Endometrial microvascular endothelial cells (primary cell): ENCODE results near the gene FAM89B. TPM values are rescaled to one million over a fixed set of nuclear protein-coding genes. Genes with fewer than 3 reads are reported as not detected.
"Not testable (repeated sequence)": the region's sequence is repeated elsewhere in the genome, so short reads cannot be mapped to it uniquely, and the experiment has no call there.

Source experiments
- in situ Hi-C: cut with HindIII; loops from 2 replicates; pipeline ENCODE4 v1.10.0; 2017; ENCODE audit warnings: low sequenced_read_pairs, low pct_unique_long_range_greater_than_20kb; ENCODE audit errors: inconsistent ontology term
- total RNA-seq: library from RNA; depleted of rRNA; stranded (reverse); fragments of >200 nt; gene quantifications from one replicate; pipeline ENCODE4 v1.2.3, GENCODE V29; 2015; ENCODE audit errors: inconsistent ontology term

Gene FAM89B
- total RNA-seq: 34.1 TPM

- in situ Hi-C loops: no loop called here
Observed at GRCh38 chr11:65572356-65573051, at the start of gene FAM89B. Gene FAM89B, plus strand, starts transcription at chr11:65572538. Its CDS starts 132 bp downstream, at chr11:65572670.

DNA sequence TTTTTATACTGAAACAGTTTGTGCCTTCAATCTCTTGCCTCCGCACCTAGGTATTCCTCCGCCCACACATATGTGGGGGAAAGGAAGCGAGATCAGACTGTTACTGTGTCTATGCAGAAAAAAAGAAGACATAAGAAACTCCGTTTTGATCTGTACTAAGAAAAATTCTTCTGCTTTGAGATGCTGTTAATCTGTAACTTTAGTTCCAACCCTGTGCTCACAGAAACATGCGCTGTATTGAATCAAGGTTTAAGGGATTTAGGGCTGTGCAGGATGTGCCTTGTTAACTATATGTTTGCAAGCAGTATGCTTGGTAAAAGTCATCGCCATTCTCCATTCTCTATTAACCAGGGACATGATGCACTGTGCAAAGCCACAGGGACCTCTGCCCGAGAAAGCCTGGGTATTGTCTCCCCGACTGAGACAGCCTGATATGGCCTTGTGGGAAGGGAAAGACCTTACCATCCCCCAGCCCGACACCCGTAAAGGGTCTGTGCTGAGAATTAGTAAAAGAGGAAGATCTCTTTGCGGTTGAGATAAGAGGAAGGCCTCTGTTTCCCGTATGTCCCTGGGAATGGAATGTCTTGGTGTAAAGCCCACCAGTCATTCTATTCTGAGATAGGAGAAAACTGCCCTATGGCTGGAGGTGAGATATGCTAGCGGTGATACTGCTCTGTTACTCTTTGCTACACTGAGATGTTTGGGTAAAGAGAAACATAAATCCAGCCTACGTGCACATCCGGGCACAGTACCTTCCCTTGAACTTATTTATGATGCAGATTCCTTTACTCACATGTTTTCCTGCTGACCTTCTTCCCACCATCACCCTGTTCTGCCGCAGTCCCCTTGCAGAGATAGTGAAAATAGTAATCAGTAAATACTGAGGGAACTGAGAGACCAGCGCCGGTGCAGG lies 49.4 kb upstream of the FAM89B start:
- in situ Hi-C loops: not testable (repeated sequence)

GRCh38 chr11:65523631-65523968 lies 48.7 kb upstream of the FAM89B start:
- in situ Hi-C loops: not testable (repeated sequence)

- in situ Hi-C loops: no loop called here
Observed at GRCh38 chr11:65524014-65524740, 48.2 kb upstream of the FAM89B start.

DNA sequence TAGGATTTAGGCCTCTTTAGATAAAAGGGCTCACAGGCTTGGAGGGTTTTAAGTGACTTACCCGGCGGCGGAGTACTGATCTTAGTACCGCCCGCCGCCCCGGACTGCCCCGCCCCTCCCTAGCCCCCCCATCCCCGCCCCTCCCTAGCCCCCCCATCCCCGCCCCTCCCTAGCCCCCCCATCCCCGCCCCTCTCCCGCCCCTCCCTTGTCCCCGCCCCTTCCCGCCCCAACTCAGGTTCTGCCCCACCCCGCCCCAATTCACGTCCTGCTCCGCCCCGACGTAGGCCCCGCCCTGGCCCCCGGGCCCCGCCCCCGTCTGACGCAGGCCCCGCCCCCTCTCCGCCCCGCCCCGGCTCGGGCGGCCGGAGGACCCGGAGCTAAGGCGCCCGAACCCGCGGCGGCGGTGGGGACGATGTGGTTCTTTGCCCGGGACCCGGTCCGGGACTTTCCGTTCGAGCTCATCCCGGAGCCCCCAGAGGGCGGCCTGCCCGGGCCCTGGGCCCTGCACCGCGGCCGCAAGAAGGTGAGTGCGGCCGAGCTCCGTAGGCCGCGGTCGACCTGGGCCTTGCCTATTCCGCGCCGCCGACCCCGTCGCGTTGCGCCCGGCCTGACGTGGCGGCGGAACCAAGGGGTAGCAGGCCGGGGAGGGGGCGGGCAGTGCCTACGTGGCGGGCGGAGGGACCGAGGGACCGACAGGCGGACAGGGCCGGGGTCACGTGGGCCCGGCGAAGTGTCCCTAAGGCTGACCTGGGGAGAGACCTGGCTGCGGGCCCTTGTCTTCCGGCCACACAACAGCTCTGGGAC lies 47.4 kb upstream of the FAM89B start, which contains the start of gene SCYL1:
Gene SCYL1, plus strand, starts transcription at position 343 of the 805 bp plus-strand sequence. Its CDS starts 71 bp downstream, at position 414.
- in situ Hi-C loops: no loop called here

GRCh38 chr11:65525546-65526480 lies 46.5 kb upstream of the FAM89B start:
- in situ Hi-C loops: no loop called here

- in situ Hi-C loops: no loop called here
Observed at GRCh38 chr11:65526744-65527143, 45.6 kb upstream of the FAM89B start.

DNA sequence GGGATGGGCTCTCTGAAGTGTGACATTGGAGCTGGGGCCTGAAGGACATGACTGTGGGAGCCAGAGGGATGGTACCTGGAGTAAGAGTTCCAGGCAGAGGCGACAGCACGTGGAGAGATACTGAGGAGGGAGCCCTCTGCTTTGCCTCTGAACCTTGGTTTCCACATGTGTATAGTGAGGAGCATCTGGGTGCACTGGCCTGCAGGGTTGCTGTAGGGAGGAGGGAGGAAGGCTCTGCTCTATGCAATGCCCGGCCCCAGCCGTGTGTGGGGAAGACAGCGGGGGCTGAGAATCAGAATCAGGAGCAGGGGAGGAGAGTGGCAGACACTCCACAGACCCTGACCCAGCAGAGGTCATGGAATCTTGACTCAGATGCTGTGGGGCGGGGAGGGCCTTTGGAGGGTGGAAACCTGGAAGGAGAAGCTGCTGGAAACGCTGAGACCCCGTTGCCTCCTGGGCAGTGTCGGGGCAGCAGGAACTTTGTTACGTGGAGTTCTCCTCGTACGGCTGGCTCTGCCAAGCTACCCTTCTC lies 43.5 kb upstream of the FAM89B start:
- in situ Hi-C loops: no loop called here

- in situ Hi-C loops: no loop called here
Observed at GRCh38 chr11:65529475-65530156, 42.7 kb upstream of the FAM89B start.

- in situ Hi-C loops: no loop called here
Observed at GRCh38 chr11:65530157-65530496, 42.2 kb upstream of the FAM89B start.

DNA sequence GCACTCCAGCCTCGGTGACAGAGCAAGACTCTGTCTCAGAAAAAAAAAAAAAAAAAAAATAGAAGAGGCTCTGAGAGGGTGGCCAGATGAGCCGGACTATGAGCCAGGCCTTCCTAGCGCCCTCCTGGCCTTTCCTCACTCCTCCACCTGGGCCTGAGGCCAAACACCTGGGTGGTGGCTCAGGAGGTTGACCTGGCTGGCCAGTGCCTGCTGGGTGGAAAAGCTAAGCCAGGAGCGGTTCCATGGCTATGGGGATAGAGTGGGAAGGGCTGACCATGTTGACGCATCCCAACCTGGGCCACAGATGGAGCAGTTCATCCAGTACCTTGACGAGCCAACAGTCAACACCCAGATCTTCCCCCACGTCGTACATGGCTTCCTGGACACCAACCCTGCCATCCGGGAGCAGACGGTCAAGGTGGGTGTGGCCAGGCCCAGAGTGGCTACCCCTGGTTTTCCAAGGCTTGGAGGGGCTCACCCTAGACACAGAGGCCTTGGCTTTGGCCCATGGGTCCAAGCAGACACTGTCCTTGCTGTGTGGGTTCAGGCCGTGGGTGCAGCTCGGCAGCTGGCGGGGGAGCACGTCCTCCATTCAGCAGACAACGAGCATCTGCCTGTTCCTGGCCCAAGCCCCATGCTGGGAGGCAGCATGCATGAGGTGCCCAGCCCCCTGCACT lies 39.8 kb upstream of the FAM89B start:
- in situ Hi-C loops: no loop called here

DNA sequence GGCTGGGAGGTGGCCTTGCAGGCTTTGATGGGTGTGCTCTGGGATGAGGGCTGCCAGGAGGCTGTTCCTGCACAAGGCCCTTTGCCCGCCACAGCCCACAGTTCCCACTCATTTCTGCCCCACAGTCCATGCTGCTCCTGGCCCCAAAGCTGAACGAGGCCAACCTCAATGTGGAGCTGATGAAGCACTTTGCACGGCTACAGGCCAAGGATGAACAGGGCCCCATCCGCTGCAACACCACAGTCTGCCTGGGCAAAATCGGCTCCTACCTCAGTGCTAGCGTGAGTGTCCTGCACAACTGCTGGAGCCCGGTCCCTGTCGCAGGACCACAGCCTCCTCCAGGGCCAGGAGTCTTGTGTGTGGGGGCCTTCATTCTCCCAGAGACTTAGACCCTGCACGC lies 37.2 kb upstream of the FAM89B start:
- in situ Hi-C loops: no loop called here

DNA sequence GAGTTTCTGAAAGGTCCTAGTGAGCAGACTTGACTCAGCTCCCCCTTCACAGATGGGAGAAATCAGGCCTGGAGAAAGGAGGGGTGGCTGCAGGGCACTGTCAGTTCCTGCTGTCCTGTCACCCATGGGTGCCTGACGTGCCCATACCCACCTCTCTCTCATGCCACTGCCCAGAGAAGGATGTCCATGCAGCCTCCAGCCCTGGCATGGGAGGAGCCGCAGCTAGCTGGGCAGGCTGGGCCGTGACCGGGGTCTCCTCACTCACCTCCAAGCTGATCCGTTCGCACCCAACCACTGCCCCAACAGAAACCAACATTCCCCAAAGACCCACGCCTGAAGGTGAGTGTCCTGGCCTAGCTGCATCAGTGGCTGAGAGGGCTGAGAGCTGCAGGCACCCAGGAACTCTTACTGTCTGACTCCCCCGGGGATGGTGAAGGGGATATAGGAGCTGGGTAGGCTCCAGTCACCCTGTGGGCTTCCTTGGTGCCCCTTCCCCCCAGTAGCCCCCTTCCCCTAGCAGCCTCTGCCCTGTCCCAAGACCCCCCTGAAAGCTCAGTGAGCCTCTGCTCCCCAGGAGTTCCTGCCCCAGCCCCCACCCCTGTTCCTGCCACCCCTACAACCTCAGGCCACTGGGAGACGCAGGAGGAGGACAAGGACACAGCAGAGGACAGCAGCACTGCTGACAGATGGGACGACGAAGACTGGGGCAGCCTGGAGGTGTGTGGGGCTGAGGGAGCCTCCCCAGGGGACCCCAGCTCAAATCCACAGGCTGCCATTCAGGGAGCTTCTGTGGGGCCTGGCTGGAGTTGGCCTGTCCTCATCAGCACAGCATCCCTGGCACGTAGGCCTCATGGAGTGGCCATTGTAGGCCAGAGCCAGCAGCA lies 35.7 kb upstream of the FAM89B start:
- in situ Hi-C loops: no loop called here

- in situ Hi-C loops: no loop called here
Observed at GRCh38 chr11:65537296-65537597, 35.1 kb upstream of the FAM89B start.

GRCh38 chr11:65537620-65538231 lies 34.6 kb upstream of the FAM89B start:
- in situ Hi-C loops: no loop called here
